HepG2 (cell line): ENCODE data around the gene CLDN5. TPM values are rescaled to one million over a fixed set of nuclear protein-coding genes. Genes with fewer than 3 reads are reported as not detected.

ENCODE experiments used
- ATAC-seq: fragments of 200-7000 bp; cut with Tn5 transposase; 3 replicates; pipeline ENCODE4 v1.9.1; 2020; ENCODE audit warnings: mild to moderate bottlenecking, moderate library complexity
- BruUV-seq: library from RNA; stranded (reverse); fragments of 400-500 nt; replicated peaks from 2 replicates; lab custom pipeline; 2021; lab: Mats Ljungman, UMichigan
- CTCF ChIA-PET: fragments of 300-600 bp; formaldehyde crosslinking; extraction: SDS; loops from one replicate; lab custom pipeline; 2021; ENCODE audit warnings: low total read pairs, inconsistent platforms, low intra/inter-chr PET ratio; lab: Yijun Ruan, JAX
- POLR2A ChIA-PET: fragments of 350-600 bp; sonication (Branson Sonifier 250); formaldehyde crosslinking; loops from one replicate; lab custom pipeline; 2020; ENCODE audit warnings: antibody characterized with exemption, inconsistent platforms; lab: Yijun Ruan, JAX
- DNase-seq: peaks from one replicate; pipeline ENCODE4 v3.0.0-alpha.2; 2015; ENCODE audit warnings: low spot score
- FAIRE-seq: peaks from 3 replicates; lab custom pipeline; 2011; peaks lifted over from hg19 to GRCh38; lab: Jason Lieb, UNC
- H2AFZ ChIP-seq: one replicate; pipeline ENCODE4 v1.6.1; 2011; ENCODE audit warnings: low read length, inconsistent platforms
- H3K27ac ChIP-seq: fragments of 300-600 bp; 3 replicates; pipeline ENCODE4 v1.8.0; 2011; ENCODE audit warnings: mixed run types, mild to moderate bottlenecking, mixed read lengths, low read length, inconsistent platforms; ENCODE audit not compliant: insufficient read depth; ENCODE audit errors: extremely low read length
- H3K27me3 ChIP-seq, 2 experiments: fragments of 200-600 bp in 1 of 2; 2 replicates in 1 of 2; 3 replicates in 1 of 2; pipeline versions ENCODE4 v1.6.0 to v1.8.0; 2011; ENCODE audit warnings: low read length in 2 of 2, mild to moderate bottlenecking in 2 of 2, moderate library complexity in 2 of 2, inconsistent platforms in 1 of 2; ENCODE audit not compliant: insufficient read depth in 2 of 2, control insufficient read depth in 1 of 2
- H3K36me3 ChIP-seq, 2 experiments: fragments of 200-600 bp in 1 of 2; replicated peaks in 1 of 2; 2 replicates in 1 of 2; 3 replicates in 1 of 2; pipeline versions ENCODE4 v1.5.1 to v1.8.0; 2011; ENCODE audit warnings: low read length in 2 of 2, inconsistent platforms in 1 of 2; ENCODE audit not compliant: insufficient read depth in 2 of 2, control insufficient read depth in 1 of 2
- H3K4me1 ChIP-seq: 2 replicates; pipeline ENCODE4 v1.5.1; 2012; ENCODE audit warnings: low read length, inconsistent platforms; ENCODE audit not compliant: insufficient read depth
- H3K4me2 ChIP-seq: 2 replicates; pipeline ENCODE4 v1.6.0; 2011; ENCODE audit warnings: low read depth, low read length, inconsistent platforms
- H3K4me3 ChIP-seq, 3 experiments: fragments of 200-600 bp in 1 of 3; sonication (generic), shearing (Covaris generic) in 1 of 3; replicated peaks in 1 of 3; 2 replicates each; pipeline ENCODE4 v1.5.1; 2011 to 2016; ENCODE audit warnings: low read length in 3 of 3, inconsistent platforms in 2 of 3, low read depth in 2 of 3, mild to moderate bottlenecking in 2 of 3, control low read depth in 1 of 3, mixed read lengths in 1 of 3; ENCODE audit not compliant: insufficient read depth in 1 of 3
- H3K79me2 ChIP-seq: one replicate; pipeline ENCODE4 v1.6.1; 2011; ENCODE audit warnings: low read length, inconsistent platforms; ENCODE audit not compliant: insufficient read depth
- H3K9ac ChIP-seq: 2 replicates; pipeline ENCODE4 v1.6.0; 2011; ENCODE audit warnings: mild to moderate bottlenecking, low read depth, low read length, inconsistent platforms; ENCODE audit not compliant: insufficient read depth
- H3K9me3 ChIP-seq: 2 replicates; pipeline ENCODE4 v1.5.1; 2012; ENCODE audit warnings: mild to moderate bottlenecking, low read length
- H4K20me1 ChIP-seq: 2 replicates; pipeline ENCODE4 v1.6.0; 2011; ENCODE audit warnings: inconsistent platforms, mild to moderate bottlenecking, low read length, moderate library complexity; ENCODE audit not compliant: insufficient read depth
- AGO2 ChIP-seq: fragments of 200-400 bp; formaldehyde crosslinking; optimal IDR thresholded peaks from 2 replicates; pipeline ENCODE3; 2017; ENCODE audit warnings: mild to moderate bottlenecking, low read depth, low read length, moderate library complexity
- CAMTA2 ChIP-seq: sonication (generic); formaldehyde crosslinking; IDR thresholded peaks from 2 replicates; pipeline ENCODE4 v1.4.0; 2020; ENCODE audit warnings: mild to moderate bottlenecking, missing genetic modification reagents, borderline replicate concordance
- E2F1 ChIP-seq: sonication (generic); formaldehyde crosslinking; IDR thresholded peaks from 2 replicates; pipeline ENCODE4 v1.5.0; 2020; ENCODE audit warnings: missing genetic modification reagents
- GPN1 ChIP-seq: sonication (generic); formaldehyde crosslinking; IDR thresholded peaks from 2 replicates; pipeline ENCODE4 v1.5.1; 2020; ENCODE audit warnings: missing genetic modification reagents, borderline replicate concordance
- HOXA9 ChIP-seq: sonication (generic); formaldehyde crosslinking; IDR thresholded peaks from 2 replicates; pipeline ENCODE4 v1.8.1; 2022; ENCODE audit warnings: missing genetic modification reagents, mild to moderate bottlenecking, moderate library complexity, borderline replicate concordance
- TFDP1 ChIP-seq: IDR thresholded peaks from 2 replicates; pipeline ENCODE4 v1.6.1; 2016; ENCODE audit warnings: missing compliant biosample characterization, missing genetic modification reagents, borderline replicate concordance
- ZBTB40 ChIP-seq, 2 experiments: fragments of 450-650 bp in 1 of 2; sonication (generic) in 1 of 2; formaldehyde crosslinking in 1 of 2; IDR thresholded peaks; 2 replicates each; pipeline versions ENCODE4 v1.6.1 to v1.8.0; 2016 to 2022; ENCODE audit warnings: antibody characterized with exemption in 1 of 2, mild to moderate bottlenecking in 1 of 2, missing genetic modification reagents in 1 of 2
- WGBS: methylation state at CpG from one replicate; pipeline ENCODE4 v1.1.6; 2017; ENCODE audit warnings: low lambda C conversion rate; 5-methylcytosine and 5-hydroxymethylcytosine counted together
- in situ Hi-C: cut with HindIII; loops from 2 replicates; pipeline ENCODE4 v1.10.0; 2017; ENCODE audit warnings: low pct_unique_long_range_greater_than_20kb; ENCODE audit not compliant: extremely low pct_ligation_motif_present
- intact Hi-C: fragments of 100-400 bp; cut with micrococcal nuclease; formaldehyde crosslinking; loops from one replicate; pipeline ENCODE4 v1.10.0; 2022; ENCODE audit not compliant: unreplicated experiment
- polyA plus RNA-seq, 8 experiments: library from polyadenylated mRNA; depleted of rRNA in 3 of 8; stranded (reverse) in 7 of 8; unstranded in 1 of 8; fragments of >200 nt; fragmentation: Illumina TruSeq in 4 of 8; extraction: Trizol in 4 of 8; gene quantifications; 2 replicates each; pipeline versions ENCODE4 v1.2.1 to v1.2.3, GENCODE V29; 2011 to 2016; ENCODE audit warnings: low read depth in 4 of 8, missing spikeins in 1 of 8, mixed read lengths in 1 of 8; ENCODE audit not compliant: insufficient read depth in 1 of 8
- total RNA-seq, 5 experiments: library from RNA; depleted of rRNA; stranded (reverse); fragments of >200 nt; fragmentation: Illumina TruSeq; extraction: Trizol; gene quantifications; 2 replicates each; pipeline ENCODE4 v1.2.3, GENCODE V29; 2016; ENCODE audit warnings: low read depth in 1 of 5
- TF ChIP-seq, protein P1 (sequence below): sonication (generic); formaldehyde crosslinking; IDR thresholded peaks from 2 replicates; pipeline ENCODE4 v1.4.0; 2020; ENCODE audit warnings: missing genetic modification reagents; ENCODE audit errors: not compliant biosample characterization

Gene CLDN5
- total and polyA plus RNA-seq, 2 of the 13 experiments (the other 11 are each of a cell fraction or from before 2014, with no cell fraction given), result not detected

DNA sequence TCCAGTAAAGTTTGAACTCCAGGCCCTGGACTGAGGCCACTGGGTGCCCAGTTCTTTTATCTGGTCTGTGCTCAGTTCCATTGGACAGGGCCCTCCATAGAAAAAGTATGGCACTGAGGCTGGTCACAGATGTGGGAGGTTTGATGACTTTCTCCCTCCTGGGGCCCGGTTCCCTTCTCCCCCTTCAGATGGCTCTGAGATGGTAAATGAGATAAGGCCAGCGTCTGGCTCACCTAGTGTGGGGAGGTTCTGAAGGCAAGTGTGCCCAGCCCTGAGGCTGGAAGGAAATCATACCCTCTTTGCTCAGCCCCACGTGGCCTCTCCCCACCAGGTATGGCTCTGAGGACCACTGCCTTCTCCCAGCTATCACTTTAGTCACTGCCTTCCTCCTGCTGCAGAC, 1.5 kb upstream of the CLDN5 start (continued):
- TF ChIP-seq TFDP1 (CRISPR knock-in tag) (no peak), CAMTA2 (no peak), E2F1 (CRISPR knock-in tag) (no peak)

DNA sequence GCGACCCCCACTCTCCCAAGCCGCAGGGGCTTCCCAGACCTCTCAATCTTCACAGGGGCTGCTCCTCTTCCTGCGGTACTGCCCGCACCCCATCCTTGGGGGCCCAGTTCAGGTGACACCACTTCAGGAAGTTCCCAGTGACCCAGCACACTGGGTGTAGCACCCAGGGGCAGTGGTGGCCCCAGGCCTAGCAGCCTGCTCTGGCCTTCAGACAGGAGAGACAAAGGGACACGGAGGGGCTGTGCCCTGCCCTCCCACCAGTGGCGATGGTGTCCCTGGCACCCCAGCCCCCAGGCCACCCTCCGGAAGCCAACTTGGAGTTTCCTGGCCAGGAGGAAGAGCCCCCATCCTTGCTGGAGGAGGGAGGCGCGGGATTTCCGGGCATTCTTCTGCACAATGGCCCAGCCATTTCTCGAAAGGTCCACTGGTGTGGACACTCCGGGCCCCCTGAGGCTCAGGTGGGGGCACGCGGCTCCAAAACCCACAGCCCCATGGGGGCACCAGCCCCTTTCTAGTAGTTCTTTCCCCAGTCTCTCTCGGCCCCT, 978 bp upstream of the CLDN5 start:
- DNase-seq, result no peak
- no peaks in the 10 kb centered on the region for H3K79me2 ChIP-seq
- H3K4me3 ChIP-seq, result no peak overlapping the region
- peaks cover 0 to 13% of the 10 kb centered on the region in 2 experiments; a peak in 1 of 5 replicates for H3K27me3 ChIP-seq
- no peak overlapping the region for H3K27ac ChIP-seq
- in situ Hi-C loops (no loop called here), intact Hi-C loops (no loop called here)
- peak; percentile 6; the same call in 1 of the 3 replicates for ATAC-seq
- H3K9ac ChIP-seq, result no peak overlapping the region
- H3K9me3 ChIP-seq, result no peaks in the 10 kb centered on the region
- BruUV-seq, result no TSS peak
- 62% methylated on average over 5 of the region's 15 CpGs for WGBS
- H4K20me1 ChIP-seq, result no peaks in the 10 kb centered on the region
- FAIRE-seq, result no peak
- ChIA-PET CTCF (no interaction called here), POLR2A (no interaction called here)
- TF ChIP-seq GPN1, result no peak
- TF ChIP-seq AGO2, result peak; percentile 54
- TF ChIP-seq HOXA9 (CRISPR knock-in tag), result no peak
- no peak for TF ChIP-seq ZBTB40 (IDR thresholded peaks at IDR 0.05)
- TF ChIP-seq ZBTB40 (CRISPR knock-in tag; IDR thresholded peaks at IDR 0.05), result no peak
- TF ChIP-seq, protein P1, sequence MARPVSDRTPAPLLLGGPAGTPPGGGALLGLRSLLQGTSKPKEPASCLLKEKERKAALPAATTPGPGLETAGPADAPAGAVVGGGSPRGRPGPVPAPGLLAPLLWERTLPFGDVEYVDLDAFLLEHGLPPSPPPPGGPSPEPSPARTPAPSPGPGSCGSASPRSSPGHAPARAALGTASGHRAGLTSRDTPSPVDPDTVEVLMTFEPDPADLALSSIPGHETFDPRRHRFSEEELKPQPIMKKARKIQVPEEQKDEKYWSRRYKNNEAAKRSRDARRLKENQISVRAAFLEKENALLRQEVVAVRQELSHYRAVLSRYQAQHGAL, result no peak
- H3K36me3 ChIP-seq, result no peaks in the 10 kb centered on the region; a peak in 1 of 5 replicates
- H2AFZ ChIP-seq, result no peak overlapping the region
- no peak overlapping the region for H3K4me2 ChIP-seq
- no peaks in the 10 kb centered on the region for H3K4me1 ChIP-seq
